Measurements from ENCODE around the gene SYT2.
"Not testable (repeated sequence)": the region's sequence is repeated elsewhere in the genome, so short reads cannot be mapped to it uniquely, and the experiment has no call there.

Gene SYT2

GRCh38 chr1:202710070-202711045 lies at the start of gene SYT2:
Gene SYT2, minus strand, starts transcription at chr1:202710454. Its CDS starts 104,682 bp downstream, at chr1:202605772.
- DNase-seq: peak; percentile 14

- no peak for DNase-seq
Measured at GRCh38 chr1:202756391-202756790, 46.1 kb upstream of the SYT2 start.

GRCh38 chr1:202754293-202754692 lies 44.0 kb upstream of the SYT2 start:
- DNase-seq: no peak

GRCh38 chr1:202752774-202753173 lies 42.5 kb upstream of the SYT2 start:
- DNase-seq: no peak

GRCh38 chr1:202750761-202751160 lies 40.5 kb upstream of the SYT2 start:
- DNase-seq: no peak

- DNase-seq: no peak
Measured at GRCh38 chr1:202750024-202750423, 39.8 kb upstream of the SYT2 start.

GRCh38 chr1:202745323-202745888 lies 35.2 kb upstream of the SYT2 start:
- DNase-seq: no peak

- DNase-seq: not testable (repeated sequence)
Measured at GRCh38 chr1:202744770-202745169, 34.5 kb upstream of the SYT2 start.

- no peak for DNase-seq
Measured at GRCh38 chr1:202742496-202742895, 32.2 kb upstream of the SYT2 start.

GRCh38 chr1:202733251-202733650 lies 23.0 kb upstream of the SYT2 start:
- DNase-seq: no peak

GRCh38 chr1:202728951-202729350 lies 18.7 kb upstream of the SYT2 start:
- no peak for DNase-seq

- DNase-seq: no peak
Measured at GRCh38 chr1:202725526-202725925, 15.3 kb upstream of the SYT2 start.

- no peak for DNase-seq
Measured at GRCh38 chr1:202723708-202724107, 13.5 kb upstream of the SYT2 start.

GRCh38 chr1:202723046-202723445 lies 12.8 kb upstream of the SYT2 start:
- DNase-seq: not testable (repeated sequence)

- DNase-seq: no peak
Measured at GRCh38 chr1:202716654-202717053, 6.4 kb upstream of the SYT2 start.

GRCh38 chr1:202714202-202714601 lies 3.9 kb upstream of the SYT2 start:
- DNase-seq: not testable (repeated sequence)

- DNase-seq: no peak
Measured at GRCh38 chr1:202713110-202713509, 2.9 kb upstream of the SYT2 start.

- no peak for DNase-seq
Measured at GRCh38 chr1:202711949-202712635, 1.8 kb upstream of the SYT2 start.

GRCh38 chr1:202709276-202710041 lies 795 bp downstream of the SYT2 start:
- no peak for DNase-seq

- no peak for DNase-seq
Measured at GRCh38 chr1:202708456-202709275, 1.6 kb downstream of the SYT2 start.

GRCh38 chr1:202706851-202707250 lies 3.4 kb downstream of the SYT2 start:
- no peak for DNase-seq

GRCh38 chr1:202704601-202705000 lies 5.7 kb downstream of the SYT2 start:
- no peak for DNase-seq

All from EL (cell line).